GM23338 (cell line): ENCODE measurements around the gene FRY. TPM values are rescaled to one million over a fixed set of nuclear protein-coding genes. Genes with fewer than 3 reads are reported as not detected.

ENCODE experiments used
- ATAC-seq: fragments of 200-7000 bp; cut with Tn5 transposase; 3 replicates; pipeline ENCODE4 v1.9.1; 2020
- DNase-seq: peaks from one replicate; pipeline ENCODE4 v3.0.0-alpha.2; 2015; ENCODE audit warnings: low spot score
- H2AFZ ChIP-seq: fragments of 200-600 bp; sonication (generic); 2 replicates; pipeline ENCODE4 v1.8.0; 2016; ENCODE audit warnings: antibody characterized with exemption, mild to moderate bottlenecking, moderate library complexity
- H3F3A ChIP-seq: fragments of 200-600 bp; sonication (generic); replicated peaks from 2 replicates; pipeline ENCODE4 v1.8.0; 2017; ENCODE audit warnings: antibody characterized with exemption, mixed run types, low read depth
- H3K27ac ChIP-seq: fragments of 200-600 bp; sonication (generic); 2 replicates; pipeline ENCODE4 v1.6.1; 2016; ENCODE audit warnings: low read depth
- H3K27me3 ChIP-seq: fragments of 200-600 bp; sonication (generic); 2 replicates; pipeline ENCODE4 v1.8.0; 2016; ENCODE audit warnings: mild to moderate bottlenecking, mixed run types, moderate library complexity; ENCODE audit not compliant: insufficient read depth
- H3K36me3 ChIP-seq: fragments of 200-600 bp; sonication (generic); 2 replicates; pipeline ENCODE4 v1.8.0; 2016; ENCODE audit warnings: mild to moderate bottlenecking; ENCODE audit not compliant: insufficient read depth
- H3K4me1 ChIP-seq: fragments of 200-600 bp; sonication (generic); 2 replicates; pipeline ENCODE4 v1.8.0; 2016; ENCODE audit warnings: mild to moderate bottlenecking, moderate library complexity; ENCODE audit not compliant: insufficient read depth
- H3K4me2 ChIP-seq: fragments of 200-600 bp; sonication (generic); 2 replicates; pipeline ENCODE4 v1.7.1; 2017; ENCODE audit warnings: mixed run types
- H3K4me3 ChIP-seq: fragments of 200-600 bp; sonication (generic); 2 replicates; pipeline ENCODE4 v1.6.1; 2016; ENCODE audit warnings: mixed run types
- H3K79me2 ChIP-seq: fragments of 200-600 bp; sonication (generic); replicated peaks from 2 replicates; pipeline ENCODE4 v1.8.0; 2017; ENCODE audit warnings: mild to moderate bottlenecking; ENCODE audit not compliant: insufficient read depth
- H3K9me2 ChIP-seq: fragments of 200-600 bp; sonication (generic); 2 replicates; pipeline ENCODE4 v1.8.0; 2017; ENCODE audit not compliant: insufficient read depth
- H4K20me1 ChIP-seq: fragments of 200-600 bp; sonication (generic); replicated peaks from 2 replicates; pipeline ENCODE4 v1.8.0; 2017; ENCODE audit warnings: mild to moderate bottlenecking; ENCODE audit not compliant: insufficient read depth
- H3K27ac Mint-ChIP-seq: 2 replicates; pipeline ENCODE4 v1.8.0; 2020; ENCODE audit warnings: inconsistent platforms, mild to moderate bottlenecking, moderate library complexity, mixed read lengths
- H3K27me3 Mint-ChIP-seq: 3 replicates; pipeline ENCODE4 v1.8.0; 2022; ENCODE audit warnings: low read depth, mild to moderate bottlenecking, moderate library complexity, mixed read lengths, inconsistent platforms; ENCODE audit not compliant: insufficient read depth, poor library complexity
- H3K36me3 Mint-ChIP-seq: 3 replicates; pipeline ENCODE4 v1.8.0; 2021; ENCODE audit warnings: low read depth, mild to moderate bottlenecking, inconsistent platforms, moderate library complexity, mixed read lengths
- H3K4me1 Mint-ChIP-seq: 3 replicates; pipeline ENCODE4 v1.8.0; 2020; ENCODE audit warnings: mild to moderate bottlenecking, inconsistent platforms, mixed read lengths
- H3K4me3 Mint-ChIP-seq: 3 replicates; pipeline ENCODE4 v1.8.0; 2021; ENCODE audit warnings: moderate library complexity, mild to moderate bottlenecking, inconsistent platforms, mixed read lengths
- H3K9me3 Mint-ChIP-seq: 3 replicates; pipeline ENCODE4 v1.8.0; 2020; ENCODE audit warnings: moderate library complexity, mild to moderate bottlenecking, inconsistent platforms, mixed read lengths
- CREB1 ChIP-seq: fragments of 250-450 bp; sonication (Bioruptor Pico); IDR thresholded peaks from 2 replicates; pipeline ENCODE4 v1.5.0; 2020; ENCODE audit warnings: low read depth, mild to moderate bottlenecking, moderate library complexity
- ETS1 ChIP-seq: IDR thresholded peaks from 2 replicates; pipeline ENCODE4 v1.6.1; 2016; ENCODE audit warnings: antibody characterized with exemption
- EZH2 ChIP-seq: fragments of 200-600 bp; sonication (generic); IDR thresholded peaks from one replicate; pipeline ENCODE4 v1.8.0; 2017; ENCODE audit warnings: antibody characterized with exemption, mild to moderate bottlenecking, low read depth; ENCODE audit not compliant: unreplicated experiment
- EZH2phosphoT487 ChIP-seq: fragments of 200-600 bp; sonication (generic); IDR thresholded peaks from one replicate; pipeline ENCODE4 v1.8.1; 2018; ENCODE audit warnings: antibody characterized with exemption; ENCODE audit not compliant: unreplicated experiment
- JUNB ChIP-seq: IDR thresholded peaks from one replicate; pipeline ENCODE4 v1.6.1; 2016; ENCODE audit warnings: antibody characterized with exemption; ENCODE audit not compliant: unreplicated experiment
- NANOG ChIP-seq: IDR thresholded peaks from 2 replicates; pipeline ENCODE4 v1.6.1; 2016; ENCODE audit warnings: antibody characterized with exemption, borderline replicate concordance
- STAT1 ChIP-seq: IDR thresholded peaks from one replicate; pipeline ENCODE4 v1.6.1; 2016; ENCODE audit warnings: antibody characterized with exemption; ENCODE audit not compliant: unreplicated experiment
- ZNF114 ChIP-seq: fragments of 250-450 bp; sonication (Bioruptor Pico); IDR thresholded peaks from 2 replicates; pipeline ENCODE4 v1.5.0; 2020; ENCODE audit warnings: mild to moderate bottlenecking, moderate library complexity
- ZNF331 ChIP-seq: fragments of 250-450 bp; sonication (Bioruptor Pico); IDR thresholded peaks from 2 replicates; pipeline ENCODE4 v1.5.0; 2020; ENCODE audit warnings: low read depth, mild to moderate bottlenecking, moderate library complexity
- polyA plus RNA-seq: library from polyadenylated mRNA; unstranded; fragments of >200 nt; fragmentation: Nextera tagmentation; extraction: Ambion mirVana; gene quantifications from 2 replicates; pipeline ENCODE4 v1.2.1, GENCODE V29; 2016
- total RNA-seq: library from RNA; depleted of rRNA; stranded (reverse); fragments of >200 nt; shearing (Covaris generic); gene quantifications from 2 replicates; pipeline ENCODE4 v1.2.3, GENCODE V29; 2014
- TF ChIP-seq, protein P1 (sequence below): IDR thresholded peaks from one replicate; pipeline ENCODE4 v1.6.1; 2018; ENCODE audit warnings: antibody characterized with exemption; ENCODE audit not compliant: unreplicated experiment
- TF ChIP-seq, protein P2 (sequence below): fragments of 250-450 bp; sonication (Bioruptor Pico); IDR thresholded peaks from 2 replicates; pipeline ENCODE4 v1.5.0; 2020; ENCODE audit warnings: mild to moderate bottlenecking, moderate library complexity

FRY gene
- total and polyA plus RNA-seq, 2 experiments from 2014 or later: 2.4 to 10.1 TPM

DNA sequence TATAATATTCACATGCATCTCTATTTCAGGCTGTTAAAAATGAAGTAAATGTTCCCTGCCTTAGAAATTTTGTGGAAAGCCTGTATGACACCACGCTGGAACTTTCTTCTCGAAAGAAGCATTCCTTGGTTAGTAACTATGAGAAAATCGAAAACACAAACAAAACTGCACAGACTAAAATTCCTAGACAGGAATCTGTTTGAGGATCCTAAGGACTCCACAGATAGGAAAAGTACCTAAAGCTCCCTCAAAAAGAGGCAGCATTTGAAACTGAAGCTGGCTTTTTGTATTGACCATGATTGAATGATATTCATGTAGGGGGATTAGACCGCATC lies 103.4 kb downstream of the FRY start:
- Mint-ChIP-seq H3K4me3 (no peak overlapping the region), H3K27me3 (peaks cover 2% of the 10 kb centered on the region), H3K4me1 (no peaks in the 10 kb centered on the region), H3K36me3 (no peaks in the 10 kb centered on the region), H3K9me3 (no peaks in the 10 kb centered on the region), H3K27ac (no peak overlapping the region)
- Histone ChIP-seq H3F3A (no peaks in the 10 kb centered on the region), H4K20me1 (no peaks in the 10 kb centered on the region), H3K4me1 (no peaks in the 10 kb centered on the region), H3K4me2 (no peak overlapping the region), H3K4me3 (no peak overlapping the region), H3K36me3 (no peaks in the 10 kb centered on the region), H2AFZ (no peak overlapping the region), H3K27me3 (no peaks in the 10 kb centered on the region), H3K27ac (no peak overlapping the region), H3K9me2 (no peaks in the 10 kb centered on the region), H3K79me2 (no peaks in the 10 kb centered on the region)
- DNase-seq (no peak), ATAC-seq (no peak)
- TF ChIP-seq STAT1: no peak
- TF ChIP-seq, protein P1, sequence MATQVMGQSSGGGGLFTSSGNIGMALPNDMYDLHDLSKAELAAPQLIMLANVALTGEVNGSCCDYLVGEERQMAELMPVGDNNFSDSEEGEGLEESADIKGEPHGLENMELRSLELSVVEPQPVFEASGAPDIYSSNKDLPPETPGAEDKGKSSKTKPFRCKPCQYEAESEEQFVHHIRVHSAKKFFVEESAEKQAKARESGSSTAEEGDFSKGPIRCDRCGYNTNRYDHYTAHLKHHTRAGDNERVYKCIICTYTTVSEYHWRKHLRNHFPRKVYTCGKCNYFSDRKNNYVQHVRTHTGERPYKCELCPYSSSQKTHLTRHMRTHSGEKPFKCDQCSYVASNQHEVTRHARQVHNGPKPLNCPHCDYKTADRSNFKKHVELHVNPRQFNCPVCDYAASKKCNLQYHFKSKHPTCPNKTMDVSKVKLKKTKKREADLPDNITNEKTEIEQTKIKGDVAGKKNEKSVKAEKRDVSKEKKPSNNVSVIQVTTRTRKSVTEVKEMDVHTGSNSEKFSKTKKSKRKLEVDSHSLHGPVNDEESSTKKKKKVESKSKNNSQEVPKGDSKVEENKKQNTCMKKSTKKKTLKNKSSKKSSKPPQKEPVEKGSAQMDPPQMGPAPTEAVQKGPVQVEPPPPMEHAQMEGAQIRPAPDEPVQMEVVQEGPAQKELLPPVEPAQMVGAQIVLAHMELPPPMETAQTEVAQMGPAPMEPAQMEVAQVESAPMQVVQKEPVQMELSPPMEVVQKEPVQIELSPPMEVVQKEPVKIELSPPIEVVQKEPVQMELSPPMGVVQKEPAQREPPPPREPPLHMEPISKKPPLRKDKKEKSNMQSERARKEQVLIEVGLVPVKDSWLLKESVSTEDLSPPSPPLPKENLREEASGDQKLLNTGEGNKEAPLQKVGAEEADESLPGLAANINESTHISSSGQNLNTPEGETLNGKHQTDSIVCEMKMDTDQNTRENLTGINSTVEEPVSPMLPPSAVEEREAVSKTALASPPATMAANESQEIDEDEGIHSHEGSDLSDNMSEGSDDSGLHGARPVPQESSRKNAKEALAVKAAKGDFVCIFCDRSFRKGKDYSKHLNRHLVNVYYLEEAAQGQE: no peak
- no peak for TF ChIP-seq ETS1
- TF ChIP-seq ZNF114 (CRISPR knock-in tag): no peak
- no peak for TF ChIP-seq EZH2
- TF ChIP-seq CREB1 (CRISPR knock-in tag): no peak
- TF ChIP-seq, protein P2, sequence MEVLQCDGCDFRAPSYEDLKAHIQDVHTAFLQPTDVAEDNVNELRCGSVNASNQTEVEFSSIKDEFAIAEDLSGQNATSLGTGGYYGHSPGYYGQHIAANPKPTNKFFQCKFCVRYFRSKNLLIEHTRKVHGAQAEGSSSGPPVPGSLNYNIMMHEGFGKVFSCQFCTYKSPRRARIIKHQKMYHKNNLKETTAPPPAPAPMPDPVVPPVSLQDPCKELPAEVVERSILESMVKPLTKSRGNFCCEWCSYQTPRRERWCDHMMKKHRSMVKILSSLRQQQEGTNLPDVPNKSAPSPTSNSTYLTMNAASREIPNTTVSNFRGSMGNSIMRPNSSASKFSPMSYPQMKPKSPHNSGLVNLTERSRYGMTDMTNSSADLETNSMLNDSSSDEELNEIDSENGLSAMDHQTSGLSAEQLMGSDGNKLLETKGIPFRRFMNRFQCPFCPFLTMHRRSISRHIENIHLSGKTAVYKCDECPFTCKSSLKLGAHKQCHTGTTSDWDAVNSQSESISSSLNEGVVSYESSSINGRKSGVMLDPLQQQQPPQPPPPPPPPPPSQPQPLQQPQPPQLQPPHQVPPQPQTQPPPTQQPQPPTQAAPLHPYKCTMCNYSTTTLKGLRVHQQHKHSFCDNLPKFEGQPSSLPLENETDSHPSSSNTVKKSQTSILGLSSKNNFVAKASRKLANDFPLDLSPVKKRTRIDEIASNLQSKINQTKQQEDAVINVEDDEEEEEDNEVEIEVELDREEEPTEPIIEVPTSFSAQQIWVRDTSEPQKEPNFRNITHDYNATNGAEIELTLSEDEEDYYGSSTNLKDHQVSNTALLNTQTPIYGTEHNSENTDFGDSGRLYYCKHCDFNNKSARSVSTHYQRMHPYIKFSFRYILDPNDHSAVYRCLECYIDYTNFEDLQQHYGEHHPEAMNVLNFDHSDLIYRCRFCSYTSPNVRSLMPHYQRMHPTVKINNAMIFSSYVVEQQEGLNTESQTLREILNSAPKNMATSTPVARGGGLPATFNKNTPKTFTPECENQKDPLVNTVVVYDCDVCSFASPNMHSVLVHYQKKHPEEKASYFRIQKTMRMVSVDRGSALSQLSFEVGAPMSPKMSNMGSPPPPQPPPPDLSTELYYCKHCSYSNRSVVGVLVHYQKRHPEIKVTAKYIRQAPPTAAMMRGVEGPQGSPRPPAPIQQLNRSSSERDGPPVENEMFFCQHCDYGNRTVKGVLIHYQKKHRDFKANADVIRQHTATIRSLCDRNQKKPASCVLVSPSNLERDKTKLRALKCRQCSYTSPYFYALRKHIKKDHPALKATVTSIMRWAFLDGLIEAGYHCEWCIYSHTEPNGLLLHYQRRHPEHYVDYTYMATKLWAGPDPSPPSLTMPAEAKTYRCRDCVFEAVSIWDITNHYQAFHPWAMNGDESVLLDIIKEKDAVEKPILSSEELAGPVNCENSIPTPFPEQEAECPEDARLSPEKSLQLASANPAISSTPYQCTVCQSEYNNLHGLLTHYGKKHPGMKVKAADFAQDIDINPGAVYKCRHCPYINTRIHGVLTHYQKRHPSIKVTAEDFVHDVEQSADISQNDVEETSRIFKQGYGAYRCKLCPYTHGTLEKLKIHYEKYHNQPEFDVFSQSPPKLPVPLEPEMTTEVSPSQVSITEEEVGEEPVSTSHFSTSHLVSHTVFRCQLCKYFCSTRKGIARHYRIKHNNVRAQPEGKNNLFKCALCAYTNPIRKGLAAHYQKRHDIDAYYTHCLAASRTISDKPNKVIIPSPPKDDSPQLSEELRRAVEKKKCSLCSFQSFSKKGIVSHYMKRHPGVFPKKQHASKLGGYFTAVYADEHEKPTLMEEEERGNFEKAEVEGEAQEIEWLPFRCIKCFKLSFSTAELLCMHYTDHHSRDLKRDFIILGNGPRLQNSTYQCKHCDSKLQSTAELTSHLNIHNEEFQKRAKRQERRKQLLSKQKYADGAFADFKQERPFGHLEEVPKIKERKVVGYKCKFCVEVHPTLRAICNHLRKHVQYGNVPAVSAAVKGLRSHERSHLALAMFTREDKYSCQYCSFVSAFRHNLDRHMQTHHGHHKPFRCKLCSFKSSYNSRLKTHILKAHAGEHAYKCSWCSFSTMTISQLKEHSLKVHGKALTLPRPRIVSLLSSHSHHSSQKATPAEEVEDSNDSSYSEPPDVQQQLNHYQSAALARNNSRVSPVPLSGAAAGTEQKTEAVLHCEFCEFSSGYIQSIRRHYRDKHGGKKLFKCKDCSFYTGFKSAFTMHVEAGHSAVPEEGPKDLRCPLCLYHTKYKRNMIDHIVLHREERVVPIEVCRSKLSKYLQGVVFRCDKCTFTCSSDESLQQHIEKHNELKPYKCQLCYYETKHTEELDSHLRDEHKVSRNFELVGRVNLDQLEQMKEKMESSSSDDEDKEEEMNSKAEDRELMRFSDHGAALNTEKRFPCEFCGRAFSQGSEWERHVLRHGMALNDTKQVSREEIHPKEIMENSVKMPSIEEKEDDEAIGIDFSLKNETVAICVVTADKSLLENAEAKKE (CRISPR knock-in tag): no peak
- no peak for TF ChIP-seq NANOG
- no peak for TF ChIP-seq JUNB
- TF ChIP-seq ZNF331: no peak
- no peak for TF ChIP-seq EZH2phosphoT487
